COLO668 (cell line): ENCODE results near the gene TMEM51.

Source experiments
- DNase-seq: peaks from one replicate; lab custom pipeline; 2025; ENCODE audit not compliant: unreplicated experiment; lab: John Stamatoyannopoulos, UW

The TMEM51 gene

GRCh38 chr1:15215116-15215515 lies 61.6 kb downstream of the TMEM51 start:
- no peak for DNase-seq

- DNase-seq = no peak
Measured at GRCh38 chr1:15217654-15218053, 64.1 kb downstream of the TMEM51 start.

- no peak for DNase-seq
Measured at GRCh38 chr1:15218287-15219279, 65.0 kb downstream of the TMEM51 start.

GRCh38 chr1:15219280-15220023 lies 65.9 kb downstream of the TMEM51 start:
- no peak for DNase-seq

- DNase-seq = no peak
Measured at GRCh38 chr1:15220024-15220392, 66.5 kb downstream of the TMEM51 start.

- DNase-seq = no peak
Measured at GRCh38 chr1:15220825-15221431, 67.4 kb downstream of the TMEM51 start.

- DNase-seq = no peak
Measured at GRCh38 chr1:15222653-15223303, 69.2 kb downstream of the TMEM51 start.

GRCh38 chr1:15224259-15224869 lies 70.8 kb downstream of the TMEM51 start:
- no peak for DNase-seq

- DNase-seq = no peak
Measured at GRCh38 chr1:15224974-15225373, 71.4 kb downstream of the TMEM51 start.

- no peak for DNase-seq
Measured at GRCh38 chr1:15225461-15225860, 71.9 kb downstream of the TMEM51 start.

GRCh38 chr1:15226388-15227255 lies 73.1 kb downstream of the TMEM51 start:
- no peak for DNase-seq

- DNase-seq = no peak
Measured at GRCh38 chr1:15229707-15230131, 76.2 kb downstream of the TMEM51 start.

GRCh38 chr1:15231714-15232201 lies 78.2 kb downstream of the TMEM51 start:
- no peak for DNase-seq

GRCh38 chr1:15233689-15234088 lies 80.1 kb downstream of the TMEM51 start:
- DNase-seq = no peak

GRCh38 chr1:15236321-15236721 lies 82.8 kb downstream of the TMEM51 start:
- DNase-seq = no peak

- no peak for DNase-seq
Measured at GRCh38 chr1:15236746-15237145, 83.2 kb downstream of the TMEM51 start.

- DNase-seq = no peak
Measured at GRCh38 chr1:15238789-15239188, 85.2 kb downstream of the TMEM51 start.

- no peak for DNase-seq
Measured at GRCh38 chr1:15242766-15243165, 89.2 kb downstream of the TMEM51 start.

GRCh38 chr1:15243275-15244043 lies 89.9 kb downstream of the TMEM51 start:
- no peak for DNase-seq
